Transverse colon (tissue), 3 donors: ENCODE data around the gene SLC5A9.

Source experiments
- CTCF ChIP-seq, 5 experiments: fragments of 200-600 bp in 3 of 5; fragments of 450-650 bp in 2 of 5; sonication (generic) in 3 of 5; IDR thresholded peaks; 1 replicate in 2 of 5; 2 replicates in 3 of 5; pipeline ENCODE4 v1.5.1; 2016 to 2017; ENCODE audit warnings: antibody characterized with exemption in 5 of 5, inconsistent platforms in 3 of 5, mild to moderate bottlenecking in 2 of 5, moderate library complexity in 1 of 5
- POLR2A ChIP-seq: fragments of 450-650 bp; IDR thresholded peaks from one replicate; pipeline ENCODE4 v1.6.1; 2016; ENCODE audit warnings: antibody characterized with exemption, mild to moderate bottlenecking, moderate library complexity

GRCh38 chr1:48198970-48199369, 23.5 kb upstream of the SLC5A9 start:
- no peak for TF ChIP-seq POLR2A
- TF ChIP-seq CTCF (IDR thresholded peaks at IDR 0.05), result no peak
